Measurements from ENCODE around the gene CPD. TPM values are rescaled to one million over a fixed set of nuclear protein-coding genes. Genes with fewer than 3 reads are reported as not detected.

The CPD gene
- total and polyA plus RNA-seq, 2 of the 13 experiments (the other 11 are each of a cell fraction or from before 2014, with no cell fraction given) = 46.1 to 72.3 TPM

- TF ChIP-seq RFX3 (CRISPR knock-in tag; IDR thresholded peaks at IDR 0.05) (no peak), HNF4A (CRISPR knock-in tag; IDR thresholded peaks at IDR 0.05) (0 out of 2 replicates have a peak, but pooled peaks have one; percentile 20), ZNF766 (CRISPR knock-in tag; IDR thresholded peaks at IDR 0.05; ENCODE audit: borderline replicate concordance) (peak; percentile 72; the same call in 1 of the 2 replicates), MTA1 (CRISPR knock-in tag; IDR thresholded peaks at IDR 0.05; ENCODE audit: borderline replicate concordance) (peak; percentile 59; the same call in 1 of the 2 replicates), ZNF414 (CRISPR knock-in tag; IDR thresholded peaks at IDR 0.05) (no peak), NFE2L2 (IDR thresholded peaks at IDR 0.05; ENCODE audit: low read length) (no peak), DPF2 (CRISPR knock-in tag; IDR thresholded peaks at IDR 0.05; ENCODE audit: borderline replicate concordance, low read depth) (no peak), HNRNPL (IDR thresholded peaks at IDR 0.05; ENCODE audit: low read depth, low read length) (peak; percentile 38; the same call in 1 of the 2 replicates), RFX5 (IDR thresholded peaks at IDR 0.05; ENCODE audit: low read depth, low read length) (no peak), ZZZ3 (CRISPR knock-in tag; IDR thresholded peaks at IDR 0.05; ENCODE audit: borderline replicate concordance) (peak; percentile 88; the same call in 1 of the 2 replicates), ZNF770 (CRISPR knock-in tag; IDR thresholded peaks at IDR 0.05) (peak; percentile 71), AKAP8 (CRISPR knock-in tag; IDR thresholded peaks at IDR 0.05) (no peak), MAFK (conservative IDR thresholded peaks at IDR 0.05 in 1 of 2, IDR thresholded peaks at IDR 0.05 in 1 of 2; ENCODE audit: low read length in 2 of 2) (no peak), ZNF761 (CRISPR knock-in tag; conservative IDR thresholded peaks at IDR 0.05) (no peak), NONO (IDR thresholded peaks at IDR 0.05) (no peak), NONO (CRISPR knock-in tag; conservative IDR thresholded peaks at IDR 0.05) (peak; percentile 96), ZNF839 (CRISPR knock-in tag; IDR thresholded peaks at IDR 0.05; ENCODE audit: borderline replicate concordance) (peak; percentile 72; the same call in 1 of the 2 replicates), ZNF10 (CRISPR knock-in tag; IDR thresholded peaks at IDR 0.05; ENCODE audit: borderline replicate concordance, low read depth) (no peak), TGIF2 (CRISPR knock-in tag; IDR thresholded peaks at IDR 0.05) (peak; percentile 87), THAP8 (CRISPR knock-in tag; IDR thresholded peaks at IDR 0.05; ENCODE audit: borderline replicate concordance) (peak; percentile 84; the same call in 1 of the 2 replicates), DDIT3 (CRISPR knock-in tag; IDR thresholded peaks at IDR 0.05) (no peak), MTA3 (CRISPR knock-in tag; IDR thresholded peaks at IDR 0.05) (no peak)
Observed at GRCh38 chr17:30477083-30477773, 98.5 kb downstream of the CPD start, which contains the start of gene GOSR1 (continued).
